Right cardiac atrium (tissue), 5 donors: ENCODE data around the gene HAPLN2. TPM values are rescaled to one million over a fixed set of nuclear protein-coding genes. Genes with fewer than 3 reads are reported as not detected.
"Not testable (repeated sequence)": the region's sequence is repeated elsewhere in the genome, so short reads cannot be mapped to it uniquely, and the experiment has no call there.

ENCODE experiments used
- ATAC-seq, 2 donors: fragments of 200-7000 bp; cut with Tn5 transposase; one replicate each; pipeline versions ENCODE4 v1.8.0 to v1.9.1; 2020; ENCODE audit warnings: moderate library complexity in 2 of 2, mild to moderate bottlenecking in 1 of 2
- DNase-seq, 3 donors: peaks; one replicate each; pipeline ENCODE4 v3.0.0-alpha.2; 2020
- H3K27ac ChIP-seq: one replicate; pipeline ENCODE4 v1.5.1; 2013; ENCODE audit warnings: mild to moderate bottlenecking, low read length, control low read depth, moderate library complexity
- H3K27me3 ChIP-seq: one replicate; pipeline ENCODE4 v1.6.1; 2013; ENCODE audit not compliant: control insufficient read depth, insufficient read depth
- H3K4me1 ChIP-seq: one replicate; pipeline ENCODE4 v1.6.1; 2013; ENCODE audit warnings: low read length; ENCODE audit not compliant: control insufficient read depth, insufficient read depth
- H3K4me3 ChIP-seq: one replicate; pipeline ENCODE4 v1.5.1; 2013; ENCODE audit warnings: low read length, control low read depth
- H3K9me3 ChIP-seq: one replicate; pipeline ENCODE4 v1.6.1; 2013; ENCODE audit warnings: low read length; ENCODE audit not compliant: control insufficient read depth
- WGBS: extraction: QIAGEN DNeasy Blood & Tissue Kit; methylation state at CpG from one replicate; pipeline ENCODE4 v1.1.7; 2013; 5-methylcytosine and 5-hydroxymethylcytosine counted together
- intact Hi-C, 4 donors: fragments of 100-400 bp; cut with DNase I; formaldehyde crosslinking; loops; one replicate each; pipeline versions ENCODE4 v1.11.0 to v1.14.0; 2022 to 2023
- polyA plus RNA-seq: library from polyadenylated mRNA; stranded (reverse); fragments of 200-250 nt; gene quantifications from one replicate; pipeline ENCODE4 v1.2.3, GENCODE V29; 2013
- total RNA-seq, 4 donors: library from RNA; stranded (reverse); fragmentation: NEBNext Ultra II Directional; extraction: Animal tissue kit (Norgen Biotek cat#: 25700); gene quantifications; one replicate each; pipeline ENCODE4 v1.2.1, GENCODE V29; 2021
- donor health status: healthy with polysubstance abuse.
- donor health status: DM: no; HTN: yes; CAD: no.
- donor health status: DM: no; HTN: no; CAD: no.
- donor health status: DM: no; HTN: yes; CAD: no; lungs with severe emphysema.
- donor health status: DM: yes; HTN: yes; CAD: no.

Gene HAPLN2
- total and polyA plus RNA-seq, 5 donors = 0.53 to 2.0 (median 1.1) TPM

- DNase-seq (peak in 2 of 3 donors; percentile 59 to 68), ATAC-seq (peak; percentile 30 to 55)
- Histone ChIP-seq H3K27me3 (no peaks in the 10 kb centered on the region), H3K9me3 (no peaks in the 10 kb centered on the region), H3K4me3 (no peak overlapping the region), H3K4me1 (no peaks in the 10 kb centered on the region), H3K27ac (no peak overlapping the region)
- intact Hi-C loops = no loop called here
- WGBS = 52% methylated on average over 20 of the region's 20 CpGs
Observed at GRCh38 chr1:156583821-156584622, 35.2 kb upstream of the HAPLN2 start.

GRCh38 chr1:156584813-156585212 is 34.4 kb upstream of the HAPLN2 start:
- Histone ChIP-seq H3K4me1 (no peaks in the 10 kb centered on the region), H3K9me3 (no peaks in the 10 kb centered on the region), H3K27ac (no peak overlapping the region), H3K4me3 (no peak overlapping the region), H3K27me3 (no peaks in the 10 kb centered on the region)
- intact Hi-C loops = no loop called here
- 45% methylated on average over 11 of the region's 11 CpGs for WGBS
- ATAC-seq = no peak
- no peak for DNase-seq

GRCh38 chr1:156586323-156586722 is 32.9 kb upstream of the HAPLN2 start:
- 71% methylated on average over 4 of the region's 4 CpGs for WGBS
- Histone ChIP-seq H3K9me3 (no peaks in the 10 kb centered on the region), H3K27ac (no peak overlapping the region), H3K4me3 (no peak overlapping the region), H3K4me1 (no peaks in the 10 kb centered on the region), H3K27me3 (no peaks in the 10 kb centered on the region)
- DNase-seq (no peak), ATAC-seq (no peak)
- intact Hi-C loops = no loop called here

- H3K4me3 ChIP-seq = no peak overlapping the region
- 92% methylated on average over 3 of the region's 3 CpGs for WGBS
- DNase-seq (no peak), ATAC-seq (no peak)
- H3K27me3 ChIP-seq = no peaks in the 10 kb centered on the region
- H3K4me1 ChIP-seq = no peaks in the 10 kb centered on the region
- H3K27ac ChIP-seq = no peak overlapping the region
- intact Hi-C loops = no loop called here
- no peaks in the 10 kb centered on the region for H3K9me3 ChIP-seq
Observed at GRCh38 chr1:156586892-156587477, 32.2 kb upstream of the HAPLN2 start.

GRCh38 chr1:156587927-156588326 is 31.3 kb upstream of the HAPLN2 start:
- H3K27ac ChIP-seq, ATAC-seq, H3K4me3 ChIP-seq, DNase-seq, H3K27me3 ChIP-seq, H3K9me3 ChIP-seq, H3K4me1 ChIP-seq, intact Hi-C loops: not testable (repeated sequence)
- WGBS = 87% methylated on average over 8 of the region's 8 CpGs

- H3K4me1 ChIP-seq = peaks cover 2% of the 10 kb centered on the region
- H3K4me3 ChIP-seq = no peak overlapping the region
- no peak for ATAC-seq
- no peaks in the 10 kb centered on the region for H3K9me3 ChIP-seq
- 45% methylated on average over 5 of the region's 5 CpGs for WGBS
- no peak for DNase-seq
- intact Hi-C loops = no loop called here
- H3K27ac ChIP-seq = no peak overlapping the region
- H3K27me3 ChIP-seq = no peaks in the 10 kb centered on the region
Observed at GRCh38 chr1:156589546-156589945, 29.7 kb upstream of the HAPLN2 start.

GRCh38 chr1:156590326-156591180 is 28.7 kb upstream of the HAPLN2 start:
- Histone ChIP-seq H3K4me3 (no peak overlapping the region), H3K27ac (no peak overlapping the region), H3K4me1 (peaks cover 2% of the 10 kb centered on the region), H3K9me3 (no peaks in the 10 kb centered on the region), H3K27me3 (no peaks in the 10 kb centered on the region)
- ATAC-seq (no peak), DNase-seq (no peak)
- intact Hi-C loops = loop anchor here in 3 of 4 donors (5.0 to 10.0 kb wide), 3 partner anchors 106 to 133 kb away; no protein-coding TSS in a partner anchor
- WGBS = 87% methylated on average over 10 of the region's 10 CpGs

- DNase-seq (no peak), ATAC-seq (no peak)
- intact Hi-C loops = loop anchor here in 3 of 4 donors (5.0 to 10.0 kb wide), 3 partner anchors 106 to 134 kb away; no protein-coding TSS in a partner anchor
- Histone ChIP-seq H3K27ac (peak overlapping the region; percentile 85), H3K4me1 (peaks cover 2% of the 10 kb centered on the region), H3K27me3 (no peaks in the 10 kb centered on the region), H3K4me3 (peak overlapping the region; percentile 74), H3K9me3 (no peaks in the 10 kb centered on the region)
- 23% methylated on average over 6 of the region's 6 CpGs for WGBS
Observed at GRCh38 chr1:156591181-156591431, 28.1 kb upstream of the HAPLN2 start.

GRCh38 chr1:156591432-156592157 is 27.6 kb upstream of the HAPLN2 start, which contains the start of gene NAXE:
NAXE (plus strand) TSS chr1:156591776; CDS start chr1:156591805, 29 bp downstream.
- Histone ChIP-seq H3K4me1 (peaks cover 2% of the 10 kb centered on the region), H3K4me3 (peak within 1 kb of the TSS; percentile 74), H3K27me3 (no peaks in the 10 kb centered on the region), H3K27ac (peak within 1 kb of the TSS; percentile 85), H3K9me3 (no peaks in the 10 kb centered on the region)
- intact Hi-C loops = loop anchor here in 3 of 4 donors (5.0 to 10.0 kb wide), 3 partner anchors 107 to 134 kb away; no protein-coding TSS in a partner anchor
- DNase-seq = peak; percentile 75 to 90 (median 90)
- under 1% methylated on average over 60 of the region's 60 CpGs for WGBS
- peak; percentile 95 to 96 for ATAC-seq

GRCh38 chr1:156592158-156592909 is 26.9 kb upstream of the HAPLN2 start:
- H3K4me3 ChIP-seq = peak overlapping the region; percentile 74
- DNase-seq (no peak), ATAC-seq (no peak)
- no peaks in the 10 kb centered on the region for H3K27me3 ChIP-seq
- no peaks in the 10 kb centered on the region for H3K9me3 ChIP-seq
- H3K4me1 ChIP-seq = peaks cover 2% of the 10 kb centered on the region
- WGBS = 53% methylated on average over 16 of the region's 16 CpGs
- intact Hi-C loops = loop anchor here in 3 of 4 donors (5.0 to 10.0 kb wide), 3 partner anchors 108 to 135 kb away; no protein-coding TSS in a partner anchor
- peak overlapping the region; percentile 65 for H3K27ac ChIP-seq
